ENCODE data around the gene LMX1B.

Gene LMX1B

GRCh38 chr9:126682928-126683697, 69.4 kb downstream of the LMX1B start:
- no peaks in the 10 kb centered on the region for H3K27me3 ChIP-seq (ENCODE audit: low read length)

GRCh38 chr9:126683698-126684044, 69.9 kb downstream of the LMX1B start:
- Histone ChIP-seq H3K4me3 (ENCODE audit: insufficient read depth, low read length, poor library complexity, severe bottlenecking) (no peak overlapping the region), H3K27ac (ENCODE audit: low read depth, low read length) (no peak overlapping the region), H3K4me2 (ENCODE audit: low read depth, low read length, poor library complexity, severe bottlenecking) (no peak overlapping the region), H3K9me2 (replicated peaks; ENCODE audit: insufficient read depth, low read length) (no peaks in the 10 kb centered on the region), H3K9ac (ENCODE audit: low read length) (no peak overlapping the region), H2AFZ (ENCODE audit: low read depth, low read length, severe bottlenecking) (no peak overlapping the region), H3F3A (ENCODE audit: insufficient read depth) (no peaks in the 10 kb centered on the region), H3K36me3 (ENCODE audit: low read length) (no peaks in the 10 kb centered on the region), H3K27me3 (ENCODE audit: low read length) (no peaks in the 10 kb centered on the region), H3K79me2 (ENCODE audit: insufficient read depth, low read length) (no peaks in the 10 kb centered on the region), H3K9me3 (ENCODE audit: insufficient read depth, low read length) (no peaks in the 10 kb centered on the region), H4K20me1 (ENCODE audit: low read depth, low read length) (no peaks in the 10 kb centered on the region)
- no peak for TF ChIP-seq CTCF (IDR thresholded peaks at IDR 0.05; ENCODE audit: insufficient read depth, low read length, poor library complexity, severe bottlenecking)
- no peak for TF ChIP-seq EZH2phosphoT487 (conservative IDR thresholded peaks at IDR 0.05; ENCODE audit: low read length)

More at GRCh38 chr9:126682928-126683697, 69.4 kb downstream of the LMX1B start:
- Histone ChIP-seq H3K27ac (ENCODE audit: low read depth, low read length) (no peak overlapping the region), H3K9me2 (replicated peaks; ENCODE audit: insufficient read depth, low read length) (no peaks in the 10 kb centered on the region), H3K4me2 (ENCODE audit: low read depth, low read length, poor library complexity, severe bottlenecking) (no peak overlapping the region), H4K20me1 (ENCODE audit: low read depth, low read length) (no peaks in the 10 kb centered on the region), H3K4me3 (ENCODE audit: insufficient read depth, low read length, poor library complexity, severe bottlenecking) (no peak overlapping the region), H2AFZ (ENCODE audit: low read depth, low read length, severe bottlenecking) (no peak overlapping the region), H3F3A (ENCODE audit: insufficient read depth) (no peaks in the 10 kb centered on the region), H3K9me3 (ENCODE audit: insufficient read depth, low read length) (no peaks in the 10 kb centered on the region), H3K36me3 (ENCODE audit: low read length) (no peaks in the 10 kb centered on the region), H3K9ac (ENCODE audit: low read length) (no peak overlapping the region), H3K79me2 (ENCODE audit: insufficient read depth, low read length) (no peaks in the 10 kb centered on the region)
- no peak for TF ChIP-seq CTCF (IDR thresholded peaks at IDR 0.05; ENCODE audit: insufficient read depth, low read length, poor library complexity, severe bottlenecking)
- no peak for TF ChIP-seq EZH2phosphoT487 (conservative IDR thresholded peaks at IDR 0.05; ENCODE audit: low read length)

- no peaks in the 10 kb centered on the region for H3K9me2 ChIP-seq (replicated peaks; ENCODE audit: insufficient read depth, low read length)
- H3K9ac ChIP-seq (ENCODE audit: low read length): no peak overlapping the region
These were observed 70.6 kb downstream of the LMX1B start for GRCh38 chr9:126684345-126684744.

More at GRCh38 chr9:126684345-126684744, 70.6 kb downstream of the LMX1B start:
- Histone ChIP-seq H2AFZ (ENCODE audit: low read depth, low read length, severe bottlenecking) (no peak overlapping the region), H3K36me3 (ENCODE audit: low read length) (no peaks in the 10 kb centered on the region), H4K20me1 (ENCODE audit: low read depth, low read length) (no peaks in the 10 kb centered on the region), H3K27ac (ENCODE audit: low read depth, low read length) (no peak overlapping the region), H3K27me3 (ENCODE audit: low read length) (no peaks in the 10 kb centered on the region), H3K4me3 (ENCODE audit: insufficient read depth, low read length, poor library complexity, severe bottlenecking) (no peak overlapping the region), H3K79me2 (ENCODE audit: insufficient read depth, low read length) (no peaks in the 10 kb centered on the region), H3K4me2 (ENCODE audit: low read depth, low read length, poor library complexity, severe bottlenecking) (no peak overlapping the region), H3F3A (ENCODE audit: insufficient read depth) (no peaks in the 10 kb centered on the region), H3K9me3 (ENCODE audit: insufficient read depth, low read length) (no peaks in the 10 kb centered on the region)
- no peak for TF ChIP-seq EZH2phosphoT487 (conservative IDR thresholded peaks at IDR 0.05; ENCODE audit: low read length)
- no peak for TF ChIP-seq CTCF (IDR thresholded peaks at IDR 0.05; ENCODE audit: insufficient read depth, low read length, poor library complexity, severe bottlenecking)

Data from SU-DHL-6 (cell line).